MM.1S (cell line): ENCODE results near the gene NTRK3.

Experiments
- CTCF ChIP-seq: fragments of 300-600 bp; sonication (generic); IDR thresholded peaks from 2 replicates; pipeline ENCODE4 v1.5.1; 2016; ENCODE audit warnings: antibody characterized with exemption, low read length, mixed read lengths
- EZH2 ChIP-seq: fragments of 300-600 bp; sonication (generic); optimal IDR thresholded peaks from 2 replicates; pipeline ENCODE3; 2017; ENCODE audit warnings: low read depth, mild to moderate bottlenecking, antibody characterized with exemption, low read length, mixed read lengths

DNA sequence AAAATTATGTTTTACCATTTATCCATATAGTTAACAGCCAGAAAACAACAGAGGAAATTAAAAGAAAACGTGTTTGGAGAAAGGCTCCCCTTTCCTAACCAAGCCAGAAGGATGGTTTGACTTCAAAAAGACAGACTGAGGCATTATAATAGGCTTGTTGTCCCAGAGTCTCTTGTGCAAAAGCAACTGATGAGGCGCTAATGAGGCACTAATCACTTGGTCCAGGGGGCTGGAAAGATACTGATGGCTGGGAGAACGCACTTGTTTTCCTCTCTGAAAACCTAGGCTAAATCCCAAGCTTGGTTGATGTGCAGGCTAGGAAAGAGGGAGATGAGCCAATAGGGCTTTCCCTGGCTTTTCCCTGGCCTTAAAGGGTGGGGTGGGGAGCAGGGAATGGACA, 389.6 kb downstream of the NTRK3 start:
- no peak for TF ChIP-seq CTCF
- no peak for TF ChIP-seq EZH2
